Nephron (organoid): ENCODE data around the gene MVP.

Source experiments
- H3K27ac Mint-ChIP-seq, 3 experiments: 2 replicates each; pipeline ENCODE4 v1.8.0; 2020; ENCODE audit warnings: mixed read lengths in 3 of 3, mild to moderate bottlenecking in 2 of 3, moderate library complexity in 1 of 3
- H3K27me3 Mint-ChIP-seq: 2 replicates; pipeline ENCODE4 v1.8.0; 2021; ENCODE audit warnings: low read depth, mild to moderate bottlenecking, moderate library complexity, mixed read lengths
- H3K36me3 Mint-ChIP-seq: 2 replicates; pipeline ENCODE4 v1.8.0; 2020; ENCODE audit warnings: low read depth, mixed read lengths
- H3K4me1 Mint-ChIP-seq: 2 replicates; pipeline ENCODE4 v1.8.0; 2020; ENCODE audit warnings: mixed read lengths
- H3K4me3 Mint-ChIP-seq, 3 experiments: 2 replicates each; pipeline ENCODE4 v1.8.0; 2020; ENCODE audit warnings: mild to moderate bottlenecking in 3 of 3, mixed read lengths in 3 of 3, moderate library complexity in 2 of 3
- H3K9me3 Mint-ChIP-seq: 2 replicates; pipeline ENCODE4 v1.8.0; 2020; ENCODE audit warnings: mixed read lengths
- TF ChIP-seq, protein P1 (sequence below), 3 experiments: fragments of 200-600 bp; sonication (generic); IDR thresholded peaks; one replicate each; pipeline ENCODE4 v1.5.0; 2021; ENCODE audit warnings: antibody characterized with exemption in 3 of 3; ENCODE audit not compliant: unreplicated experiment in 3 of 3

Gene MVP

DNA sequence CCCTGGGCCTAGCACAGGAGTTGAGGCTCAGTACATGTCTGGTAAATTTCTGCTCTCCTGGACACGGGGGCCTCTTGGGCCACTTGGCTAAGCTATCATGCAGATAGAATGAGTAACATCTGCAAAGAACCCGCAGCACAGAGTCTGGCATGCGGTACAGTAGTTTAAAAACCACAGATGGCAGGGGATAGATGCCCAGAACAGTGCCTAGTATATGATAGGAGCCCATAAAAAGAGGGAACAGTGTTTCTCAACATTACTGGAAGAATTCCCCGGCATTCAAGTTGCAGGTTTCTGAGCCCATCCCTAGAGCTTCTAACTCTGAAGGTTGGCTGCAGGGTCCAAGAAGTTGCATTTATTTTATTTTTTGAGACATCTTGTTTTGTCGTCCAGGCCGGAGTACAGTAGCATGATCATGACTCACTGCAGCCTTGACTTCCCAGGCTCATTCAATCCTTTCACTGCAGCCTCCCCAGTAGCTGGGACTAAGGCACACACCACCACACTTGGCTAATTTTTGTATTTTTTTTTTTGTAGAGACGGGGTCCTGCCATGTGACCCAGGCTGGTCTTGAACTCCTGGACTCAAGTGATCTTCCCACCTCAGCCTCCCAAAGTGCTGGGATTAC is 37.0 kb downstream of the MVP start:
- no peaks in the 10 kb centered on the region for H3K27me3 Mint-ChIP-seq
- peak overlapping the region in 1 of 3 experiments; percentile 20 for H3K4me3 Mint-ChIP-seq
- peaks cover 29% of the 10 kb centered on the region for H3K36me3 Mint-ChIP-seq
- H3K4me1 Mint-ChIP-seq, result no peaks in the 10 kb centered on the region
- H3K9me3 Mint-ChIP-seq, result no peaks in the 10 kb centered on the region
- TF ChIP-seq, protein P1, sequence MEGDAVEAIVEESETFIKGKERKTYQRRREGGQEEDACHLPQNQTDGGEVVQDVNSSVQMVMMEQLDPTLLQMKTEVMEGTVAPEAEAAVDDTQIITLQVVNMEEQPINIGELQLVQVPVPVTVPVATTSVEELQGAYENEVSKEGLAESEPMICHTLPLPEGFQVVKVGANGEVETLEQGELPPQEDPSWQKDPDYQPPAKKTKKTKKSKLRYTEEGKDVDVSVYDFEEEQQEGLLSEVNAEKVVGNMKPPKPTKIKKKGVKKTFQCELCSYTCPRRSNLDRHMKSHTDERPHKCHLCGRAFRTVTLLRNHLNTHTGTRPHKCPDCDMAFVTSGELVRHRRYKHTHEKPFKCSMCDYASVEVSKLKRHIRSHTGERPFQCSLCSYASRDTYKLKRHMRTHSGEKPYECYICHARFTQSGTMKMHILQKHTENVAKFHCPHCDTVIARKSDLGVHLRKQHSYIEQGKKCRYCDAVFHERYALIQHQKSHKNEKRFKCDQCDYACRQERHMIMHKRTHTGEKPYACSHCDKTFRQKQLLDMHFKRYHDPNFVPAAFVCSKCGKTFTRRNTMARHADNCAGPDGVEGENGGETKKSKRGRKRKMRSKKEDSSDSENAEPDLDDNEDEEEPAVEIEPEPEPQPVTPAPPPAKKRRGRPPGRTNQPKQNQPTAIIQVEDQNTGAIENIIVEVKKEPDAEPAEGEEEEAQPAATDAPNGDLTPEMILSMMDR (IDR thresholded peaks at IDR 0.05; ENCODE audit: unreplicated experiment in 3 of 3), result no peak
- no peak overlapping the region for H3K27ac Mint-ChIP-seq

DNA sequence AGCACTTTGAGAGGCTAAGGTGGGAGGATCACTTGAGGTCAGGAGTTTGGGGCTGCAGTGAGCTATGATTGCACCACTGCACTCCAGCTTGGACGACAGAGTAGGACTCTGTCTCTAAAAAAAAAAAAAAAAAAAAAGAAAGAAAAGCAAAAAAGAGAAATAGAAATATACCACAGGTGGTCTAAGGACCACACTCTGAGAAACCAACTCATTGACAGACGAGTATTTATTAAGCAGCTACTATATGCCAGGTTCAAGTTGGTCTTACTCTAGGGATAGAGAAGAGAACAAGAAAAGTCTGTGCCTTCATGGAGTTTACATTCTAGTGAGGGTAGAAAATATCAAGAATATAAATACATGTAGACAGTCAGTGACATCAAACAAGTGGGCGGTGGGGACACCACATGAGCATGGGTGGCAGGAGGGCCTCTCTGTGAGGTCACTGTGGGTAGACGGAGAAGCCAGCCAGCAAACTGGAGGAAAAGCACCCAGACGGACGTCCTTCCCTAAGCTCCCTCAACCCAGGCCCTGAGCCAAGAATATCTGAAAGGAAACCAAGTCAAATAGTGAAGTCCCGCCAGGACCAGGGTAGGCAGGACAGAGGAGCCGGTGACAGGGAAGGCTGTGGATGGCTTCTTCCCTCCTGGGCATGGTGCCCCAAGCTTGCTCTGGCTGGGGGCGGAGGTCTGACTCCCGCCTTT is 38.0 kb downstream of the MVP start:
- Mint-ChIP-seq H3K4me1 (no peaks in the 10 kb centered on the region), H3K9me3 (no peaks in the 10 kb centered on the region), H3K27me3 (no peaks in the 10 kb centered on the region), H3K4me3 (peak overlapping the region; percentile 24 to 59 (median 58)), H3K27ac (no peak overlapping the region), H3K36me3 (peaks cover 29% of the 10 kb centered on the region)
- TF ChIP-seq, protein P1 (IDR thresholded peaks at IDR 0.05; ENCODE audit: unreplicated experiment in 3 of 3), result no peak

DNA sequence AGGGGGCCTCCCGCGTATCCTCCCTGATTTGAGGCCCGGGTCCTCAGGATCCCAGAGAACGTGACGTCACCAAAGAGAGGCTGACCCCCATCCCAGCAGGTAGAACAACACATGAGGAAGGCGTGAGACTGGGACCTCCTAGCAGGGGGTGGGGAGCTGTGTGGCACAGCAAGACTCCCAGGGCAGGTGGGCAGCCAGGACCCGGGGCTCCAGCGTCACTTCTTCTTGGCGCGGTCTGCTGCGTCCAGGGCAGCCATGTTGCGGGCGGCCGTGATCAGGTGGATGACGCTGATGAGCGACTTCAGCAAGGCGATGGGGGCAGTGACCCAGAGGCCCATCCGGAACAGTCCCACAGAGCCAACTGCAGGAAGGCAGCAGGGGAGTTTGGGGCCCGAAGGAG is 38.7 kb downstream of the MVP start:
- no peaks in the 10 kb centered on the region for H3K27me3 Mint-ChIP-seq
- TF ChIP-seq, protein P1 (IDR thresholded peaks at IDR 0.05; ENCODE audit: unreplicated experiment in 3 of 3), result no peak
- H3K36me3 Mint-ChIP-seq, result peaks cover 29% of the 10 kb centered on the region
- H3K4me3 Mint-ChIP-seq, result no peak overlapping the region
- no peak overlapping the region for H3K27ac Mint-ChIP-seq
- no peaks in the 10 kb centered on the region for H3K9me3 Mint-ChIP-seq
- H3K4me1 Mint-ChIP-seq, result no peaks in the 10 kb centered on the region

DNA sequence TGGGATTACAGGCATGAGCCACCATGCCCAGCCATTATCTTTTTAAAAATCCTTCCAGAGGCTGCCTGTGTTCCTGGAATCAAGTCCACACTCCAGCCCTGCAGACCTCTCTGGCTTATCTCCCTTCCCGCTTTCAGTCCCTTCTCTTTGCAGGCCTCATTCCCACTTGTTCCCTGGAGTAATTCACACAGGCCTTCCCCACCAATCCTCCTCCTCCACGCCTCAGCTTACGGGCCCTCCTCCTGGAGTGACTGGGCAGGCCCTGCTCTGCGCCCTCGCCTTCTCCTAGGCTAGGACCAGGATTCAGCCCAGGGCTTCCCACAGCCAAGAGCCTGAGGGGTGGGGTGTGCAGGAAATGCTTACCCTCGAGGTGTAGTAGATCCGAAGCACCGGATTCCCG is 40.0 kb downstream of the MVP start:
- Mint-ChIP-seq H3K9me3 (no peaks in the 10 kb centered on the region), H3K36me3 (peaks cover 29% of the 10 kb centered on the region), H3K27ac (peak overlapping the region in 1 of 3 experiments; percentile 54), H3K4me3 (peak overlapping the region; percentile 81 to 100 (median 99)), H3K4me1 (no peaks in the 10 kb centered on the region), H3K27me3 (no peaks in the 10 kb centered on the region)
- TF ChIP-seq, protein P1 (IDR thresholded peaks at IDR 0.05; ENCODE audit: unreplicated experiment in 3 of 3), result no peak

DNA sequence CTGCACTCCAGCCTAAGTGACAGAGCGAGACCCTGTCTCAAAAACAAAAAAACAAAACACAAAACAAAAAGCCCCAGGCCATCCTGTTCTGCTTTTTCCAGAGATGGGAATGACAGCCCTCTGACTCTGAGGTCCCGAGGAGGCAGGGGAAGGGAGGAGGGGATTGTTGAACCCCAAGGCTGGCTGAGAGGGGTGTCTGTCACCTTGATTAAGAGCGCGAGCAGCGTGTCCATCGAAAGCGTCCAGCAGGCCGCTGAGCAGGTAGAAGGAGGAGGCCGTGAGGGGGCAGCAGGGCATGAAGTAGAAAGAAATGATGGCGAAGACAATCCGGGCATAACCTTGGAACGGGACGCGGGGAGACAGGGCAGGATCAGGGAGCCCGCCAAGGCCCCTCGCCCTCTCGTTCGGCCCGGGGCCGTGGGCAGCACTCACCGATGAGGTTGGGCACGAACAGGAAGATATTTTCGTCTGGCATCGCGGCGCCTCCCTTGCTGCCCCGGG is 42.2 kb downstream of the MVP start:
- peak overlapping the region; percentile 98 to 100 (median 99) for H3K27ac Mint-ChIP-seq
- H3K27me3 Mint-ChIP-seq, result no peaks in the 10 kb centered on the region
- H3K4me3 Mint-ChIP-seq, result peak overlapping the region; percentile 99 to 100 (median 99)
- TF ChIP-seq, protein P1 (IDR thresholded peaks at IDR 0.05; ENCODE audit: unreplicated experiment in 3 of 3), result no peak
- no peaks in the 10 kb centered on the region for H3K9me3 Mint-ChIP-seq
- H3K36me3 Mint-ChIP-seq, result peaks cover 24% of the 10 kb centered on the region
- no peaks in the 10 kb centered on the region for H3K4me1 Mint-ChIP-seq
